Glutamatergic neuron (in vitro differentiated cells): Measurements from ENCODE around the gene DOCK9. TPM values are rescaled to one million over a fixed set of nuclear protein-coding genes. Genes with fewer than 3 reads are reported as not detected.

Experiments
- DNase-seq: peaks from one replicate; pipeline ENCODE4 v3.0.0; 2022
- H3K27ac Mint-ChIP-seq: one replicate; pipeline ENCODE4 v1.8.0; 2020; ENCODE audit warnings: mild to moderate bottlenecking, mixed read lengths, inconsistent platforms; ENCODE audit not compliant: unreplicated experiment
- H3K27me3 Mint-ChIP-seq: one replicate; pipeline ENCODE4 v1.8.0; 2020; ENCODE audit warnings: mild to moderate bottlenecking, moderate library complexity, mixed read lengths, inconsistent platforms; ENCODE audit not compliant: unreplicated experiment
- H3K36me3 Mint-ChIP-seq: one replicate; pipeline ENCODE4 v1.8.0; 2020; ENCODE audit warnings: mild to moderate bottlenecking, mixed read lengths, inconsistent platforms; ENCODE audit not compliant: unreplicated experiment
- H3K4me1 Mint-ChIP-seq: one replicate; pipeline ENCODE4 v1.8.0; 2020; ENCODE audit warnings: mild to moderate bottlenecking, low read depth, mixed read lengths, inconsistent platforms; ENCODE audit not compliant: unreplicated experiment
- H3K4me3 Mint-ChIP-seq: one replicate; pipeline ENCODE4 v1.8.0; 2020; ENCODE audit warnings: mild to moderate bottlenecking, mixed read lengths, inconsistent platforms; ENCODE audit not compliant: unreplicated experiment
- H3K9me3 Mint-ChIP-seq: one replicate; pipeline ENCODE4 v1.8.0; 2020; ENCODE audit warnings: mild to moderate bottlenecking, moderate library complexity, mixed read lengths, inconsistent platforms; ENCODE audit not compliant: unreplicated experiment
- CTCF ChIP-seq: fragments of 200-600 bp; sonication (generic); IDR thresholded peaks from one replicate; pipeline ENCODE4 v1.5.0; 2021; ENCODE audit not compliant: partially characterized antibody, unreplicated experiment
- total RNA-seq: library from RNA; stranded (reverse); fragmentation: NEBNext Ultra II Directional; extraction: Animal tissue kit (Norgen Biotek cat#: 25700); gene quantifications from one replicate; pipeline ENCODE4 v1.2.1, GENCODE V29; 2021; ENCODE audit not compliant: unreplicated experiment

The DOCK9 gene
- total RNA-seq, 1 donor from 2014 or later = 4.5 TPM

- H3K9me3 Mint-ChIP-seq = no peaks in the 10 kb centered on the region
- no peak for TF ChIP-seq CTCF
- H3K4me1 Mint-ChIP-seq = peaks cover 14% of the 10 kb centered on the region
- H3K4me3 Mint-ChIP-seq = no peak overlapping the region
- H3K27me3 Mint-ChIP-seq = no peaks in the 10 kb centered on the region
- no peak overlapping the region for H3K27ac Mint-ChIP-seq
- H3K36me3 Mint-ChIP-seq = no peaks in the 10 kb centered on the region
- DNase-seq = no peak
Measured at GRCh38 chr13:98838776-98839175, 139.1 kb downstream of the DOCK9 start.

- no peak for DNase-seq
- TF ChIP-seq CTCF = no peak
Measured at GRCh38 chr13:98837896-98838295, 140.0 kb downstream of the DOCK9 start.

GRCh38 chr13:98835156-98835555 is 142.7 kb downstream of the DOCK9 start:
- H3K27ac Mint-ChIP-seq = no peak overlapping the region
- no peak overlapping the region for H3K4me3 Mint-ChIP-seq
- no peaks in the 10 kb centered on the region for H3K9me3 Mint-ChIP-seq
- DNase-seq = no peak
- H3K36me3 Mint-ChIP-seq = no peaks in the 10 kb centered on the region
- TF ChIP-seq CTCF = no peak
- no peaks in the 10 kb centered on the region for H3K27me3 Mint-ChIP-seq
- peaks cover 12% of the 10 kb centered on the region for H3K4me1 Mint-ChIP-seq

More at GRCh38 chr13:98837896-98838295, 140.0 kb downstream of the DOCK9 start:
- no peaks in the 10 kb centered on the region for H3K27me3 Mint-ChIP-seq
- H3K36me3 Mint-ChIP-seq = no peaks in the 10 kb centered on the region
- H3K9me3 Mint-ChIP-seq = no peaks in the 10 kb centered on the region
- no peak overlapping the region for H3K27ac Mint-ChIP-seq
- no peak overlapping the region for H3K4me3 Mint-ChIP-seq
- H3K4me1 Mint-ChIP-seq = peaks cover 12% of the 10 kb centered on the region

- peaks cover 12% of the 10 kb centered on the region for H3K4me1 Mint-ChIP-seq
- H3K36me3 Mint-ChIP-seq = no peaks in the 10 kb centered on the region
- no peak for TF ChIP-seq CTCF
- DNase-seq = peak; percentile 39
- H3K4me3 Mint-ChIP-seq = no peak overlapping the region
- no peaks in the 10 kb centered on the region for H3K9me3 Mint-ChIP-seq
- H3K27me3 Mint-ChIP-seq = no peaks in the 10 kb centered on the region
- peak overlapping the region; percentile 28 for H3K27ac Mint-ChIP-seq
Measured at GRCh38 chr13:98834254-98834960, 143.5 kb downstream of the DOCK9 start.

- Mint-ChIP-seq H3K27me3 (no peaks in the 10 kb centered on the region), H3K4me1 (peaks cover 18% of the 10 kb centered on the region), H3K27ac (no peak overlapping the region), H3K4me3 (no peak overlapping the region), H3K36me3 (no peaks in the 10 kb centered on the region), H3K9me3 (no peaks in the 10 kb centered on the region)
- no peak for TF ChIP-seq CTCF
- DNase-seq = no peak
Measured at GRCh38 chr13:98831236-98831635, 146.6 kb downstream of the DOCK9 start.
